ENCODE data around the gene OR13A1.

GRCh38 chr10:45319702-45320101 is 4.3 kb upstream of the OR13A1 start:
- no peak for TF ChIP-seq MAX (CRISPR knock-in tag; IDR thresholded peaks at IDR 0.05)
- TF ChIP-seq CTCF (IDR thresholded peaks at IDR 0.05) = no peak
- TF ChIP-seq SMAD4 (CRISPR knock-in tag; IDR thresholded peaks at IDR 0.05) = no peak
- no peak for TF ChIP-seq E2F1 (CRISPR knock-in tag; IDR thresholded peaks at IDR 0.05)
- no peak for TF ChIP-seq ZSCAN18 (CRISPR knock-in tag; IDR thresholded peaks at IDR 0.05)
- TF ChIP-seq IRF1 (CRISPR knock-in tag; IDR thresholded peaks at IDR 0.05) = no peak
- no peak for TF ChIP-seq TEAD4 (CRISPR knock-in tag; IDR thresholded peaks at IDR 0.05)
